ENCODE measurements around the gene OMP.

The OMP gene

DNA sequence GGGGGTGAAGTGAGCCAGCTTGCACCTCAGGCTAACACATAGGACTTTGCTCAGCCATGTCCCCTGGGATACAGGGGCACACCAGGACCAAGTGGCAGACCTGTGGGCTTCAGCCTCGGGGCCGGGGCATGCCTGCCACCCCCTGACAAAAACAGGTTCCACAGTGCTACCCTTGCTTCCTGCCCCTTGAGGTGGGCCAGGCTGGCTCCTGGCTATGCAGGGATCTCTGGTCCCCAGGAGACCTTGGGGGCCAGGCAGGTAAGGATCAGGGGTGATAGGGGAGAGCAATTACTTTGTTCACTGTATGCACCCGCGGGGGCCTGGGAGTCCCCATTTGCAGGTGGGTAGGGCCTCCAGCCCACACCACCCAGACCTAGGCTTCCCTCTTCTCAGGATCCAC lies 23.1 kb downstream of the OMP start:
- DNase-seq = no peak

GRCh38 chr11:77126156-77126775 lies 23.6 kb downstream of the OMP start:
- DNase-seq = no peak

GRCh38 chr11:77126861-77127234 lies 24.2 kb downstream of the OMP start:
- DNase-seq = no peak

- peak in 1 of 2 experiments; percentile 37 for DNase-seq
These were observed 24.7 kb downstream of the OMP start for GRCh38 chr11:77127235-77127911.

DNA sequence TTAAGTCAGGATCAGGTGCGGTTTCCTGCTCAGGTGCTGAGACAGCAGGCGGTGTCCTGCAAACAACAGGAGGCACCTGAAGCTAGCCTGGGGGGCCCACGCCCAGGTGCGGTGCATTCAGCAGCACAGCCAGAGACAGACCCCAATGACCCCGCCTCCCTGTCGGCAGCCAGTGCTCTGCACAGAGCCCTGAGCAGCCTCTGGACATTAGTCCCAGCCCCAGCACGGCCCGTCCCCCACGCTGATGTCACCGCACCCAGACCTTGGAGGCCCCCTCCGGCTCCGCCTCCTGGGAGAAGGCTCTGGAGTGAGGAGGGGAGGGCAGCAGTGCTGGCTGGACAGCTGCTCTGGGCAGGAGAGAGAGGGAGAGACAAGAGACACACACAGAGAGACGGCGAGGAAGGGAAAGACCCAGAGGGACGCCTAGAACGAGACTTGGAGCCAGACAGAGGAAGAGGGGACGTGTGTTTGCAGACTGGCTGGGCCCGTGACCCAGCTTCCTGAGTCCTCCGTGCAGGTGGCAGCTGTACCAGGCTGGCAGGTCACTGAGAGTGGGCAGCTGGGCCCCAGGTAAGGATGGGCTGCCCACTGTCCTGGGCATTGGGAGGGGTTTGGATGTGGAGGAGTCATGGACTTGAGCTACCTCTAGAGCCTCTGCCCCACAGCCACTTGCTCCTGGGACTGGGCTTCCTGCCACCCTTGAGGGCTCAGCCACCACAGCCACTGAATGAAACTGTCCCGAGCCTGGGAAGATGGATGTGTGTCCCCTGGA lies 25.5 kb downstream of the OMP start, which contains the start of gene MYO7A:
Gene MYO7A, plus strand, starts transcription at position 327 of the 772 bp plus-strand sequence. CDS start 2,389 bp downstream, outside the sequence.
- no peak for DNase-seq

DNA sequence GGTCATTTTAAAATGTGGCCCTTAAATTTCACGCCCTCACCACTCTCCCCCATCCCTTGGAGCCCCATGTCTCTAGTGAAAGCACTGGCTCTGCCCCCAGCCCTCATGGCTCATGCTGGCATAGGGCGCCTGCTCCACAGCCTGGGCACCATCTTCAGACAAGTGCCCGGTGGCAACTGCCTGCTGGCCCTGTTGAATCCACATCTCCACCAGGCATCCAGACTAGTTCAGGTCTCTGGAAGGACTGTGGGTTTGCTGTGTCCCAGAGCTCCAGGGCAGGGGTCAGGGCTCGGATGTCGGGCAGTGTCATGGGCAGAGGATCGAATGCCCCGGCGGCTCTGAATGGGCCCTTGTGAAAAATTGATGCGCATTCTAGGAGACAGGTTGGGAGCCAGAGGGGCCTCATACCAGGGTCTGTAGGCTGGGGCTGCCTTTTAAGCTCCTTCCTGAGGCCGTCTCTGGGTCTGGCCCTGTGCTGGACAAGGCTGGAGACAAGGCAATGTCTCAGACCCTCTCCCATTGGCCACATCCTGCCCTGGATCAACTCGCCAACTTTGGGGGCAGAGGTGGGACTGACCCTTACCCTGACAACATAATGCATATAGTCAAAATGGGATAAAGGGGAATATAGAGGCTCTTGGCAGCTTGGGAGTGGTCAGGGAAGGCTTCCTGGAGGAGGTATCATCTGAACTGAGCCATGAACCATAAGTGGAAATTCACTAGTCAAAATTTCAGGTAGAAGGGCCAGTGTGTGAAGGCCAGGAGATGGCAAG lies 26.6 kb downstream of the OMP start:
- no peak for DNase-seq

DNA sequence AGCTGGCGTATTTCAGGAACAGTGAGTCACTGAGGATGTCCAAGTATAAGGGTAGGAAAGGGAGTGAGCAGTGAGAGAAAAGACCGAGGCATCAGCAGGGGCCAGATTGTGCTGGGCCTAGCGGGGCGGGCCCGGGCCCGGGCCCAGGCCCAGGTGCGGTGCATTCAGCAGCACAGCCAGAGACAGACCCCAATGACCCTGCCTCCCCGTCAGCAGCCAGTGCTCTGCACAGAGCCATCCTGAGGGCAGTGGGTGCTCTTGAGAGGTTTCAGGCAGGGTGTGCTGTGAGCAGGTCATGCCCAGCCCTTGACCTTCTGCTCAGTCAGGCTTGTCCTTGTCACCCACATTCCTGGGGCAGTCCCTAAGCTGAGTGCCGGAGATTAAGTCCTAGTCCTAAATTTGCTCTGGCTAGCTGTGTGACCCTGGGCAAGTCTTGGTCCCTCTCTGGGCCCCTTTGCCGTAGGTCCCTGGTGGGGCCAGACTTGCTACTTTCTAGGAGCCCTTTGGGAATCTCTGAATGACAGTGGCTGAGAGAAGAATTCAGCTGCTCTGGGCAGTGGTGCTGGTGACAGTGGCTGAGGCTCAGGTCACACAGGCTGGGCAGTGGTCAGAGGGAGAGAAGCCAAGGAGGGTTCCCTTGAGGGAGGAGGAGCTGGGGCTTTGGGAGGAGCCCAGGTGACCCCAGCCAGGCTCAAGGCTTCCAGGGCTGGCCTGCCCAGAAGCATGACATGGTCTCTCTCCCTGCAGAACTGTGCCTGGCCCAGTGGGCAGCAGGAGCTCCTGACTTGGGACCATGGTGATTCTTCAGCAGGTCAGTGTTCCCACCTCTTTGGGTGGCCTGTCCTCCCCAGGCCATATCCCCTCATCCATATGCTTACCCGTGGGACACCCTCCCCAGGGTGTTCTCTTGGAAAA lies 27.5 kb downstream of the OMP start:
- DNase-seq = no peak

DNA sequence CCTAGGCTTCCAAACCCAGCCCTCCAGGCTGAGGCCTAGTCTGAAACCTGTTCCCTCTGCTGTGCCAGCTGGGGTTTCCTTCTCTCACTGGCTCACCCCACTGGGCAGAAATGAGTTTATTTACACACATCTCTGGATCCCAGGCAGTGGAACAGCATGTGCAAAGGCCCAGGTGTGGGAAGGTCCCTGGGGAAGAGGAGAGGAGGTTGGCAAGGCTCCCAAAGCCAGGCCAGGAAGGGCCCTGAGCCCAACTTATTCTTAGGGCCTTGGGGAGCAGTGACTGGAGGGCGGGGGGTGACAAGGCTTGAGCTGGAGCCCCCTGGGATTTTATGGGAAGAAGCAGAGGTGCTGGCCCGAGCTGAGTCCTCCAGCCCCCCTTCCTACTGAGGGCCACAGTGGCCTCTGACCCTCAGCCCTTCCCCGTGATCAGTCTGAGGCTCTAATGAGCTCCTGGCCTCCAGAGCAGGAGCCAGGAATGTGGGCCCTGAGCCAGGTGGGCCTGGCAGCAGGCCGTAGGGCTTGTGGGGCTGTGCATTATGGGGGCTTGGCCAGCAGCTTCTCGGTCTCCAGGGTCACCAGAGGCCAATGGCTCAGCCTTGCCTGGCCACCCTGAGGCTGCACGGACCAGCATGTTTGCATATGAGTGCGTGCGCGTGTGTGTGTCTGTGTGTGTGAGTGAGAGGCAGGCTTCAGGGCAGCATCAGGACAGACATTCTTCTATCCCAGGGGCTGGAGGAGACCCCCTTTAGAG lies 28.3 kb downstream of the OMP start:
- DNase-seq = no peak

- no peak for DNase-seq
These were observed 28.9 kb downstream of the OMP start for GRCh38 chr11:77131560-77131959.

GRCh38 chr11:77135069-77135468 lies 32.4 kb downstream of the OMP start:
- no peak for DNase-seq

DNA sequence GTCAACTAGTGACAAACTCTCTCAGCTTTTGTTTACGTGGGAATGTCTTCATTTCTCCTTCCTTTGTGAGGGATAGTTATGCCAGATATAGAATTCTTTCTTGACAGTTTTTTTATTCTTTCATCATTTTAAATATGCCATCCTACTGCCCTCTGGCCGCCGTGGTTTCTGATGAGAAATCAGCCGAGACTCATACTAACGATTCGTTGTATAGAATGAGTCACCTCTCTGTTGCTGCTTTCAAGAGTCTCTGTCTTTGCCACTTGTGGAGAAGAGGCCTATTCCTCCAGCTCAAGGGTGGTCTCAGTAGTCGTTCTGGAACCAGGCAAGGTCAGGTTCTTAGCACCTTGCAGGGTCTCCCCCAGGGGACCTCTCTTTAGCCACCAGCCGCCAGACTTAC lies 33.4 kb downstream of the OMP start:
- DNase-seq = no peak

GRCh38 chr11:77136784-77137420 lies 34.3 kb downstream of the OMP start:
- DNase-seq = no peak

GRCh38 chr11:77137421-77137820 lies 34.8 kb downstream of the OMP start:
- DNase-seq = no peak

GRCh38 chr11:77138106-77138649 lies 35.5 kb downstream of the OMP start:
- no peak for DNase-seq

GRCh38 chr11:77139201-77139600 lies 36.6 kb downstream of the OMP start:
- DNase-seq = no peak

GRCh38 chr11:77140231-77140851 lies 37.7 kb downstream of the OMP start:
- no peak for DNase-seq

DNA sequence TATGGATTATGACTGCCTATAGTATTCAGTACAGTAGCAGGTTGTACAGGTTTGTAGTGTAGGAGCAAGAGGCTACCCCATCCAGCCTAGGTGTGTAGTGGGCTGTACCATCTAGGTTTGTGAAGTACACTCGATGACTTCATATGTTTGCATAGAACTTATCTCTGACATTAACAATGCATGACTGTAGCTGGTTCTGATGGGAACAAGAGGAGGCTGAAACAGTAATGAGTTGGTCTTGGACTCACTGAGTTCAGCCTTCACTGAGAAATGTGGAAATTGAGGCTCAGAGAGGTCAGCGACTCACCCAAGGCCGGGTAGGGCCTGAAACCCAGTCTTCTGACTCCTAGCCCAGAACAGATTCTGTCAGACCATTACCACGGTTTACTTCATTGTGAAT lies 38.4 kb downstream of the OMP start:
- DNase-seq = no peak

DNA sequence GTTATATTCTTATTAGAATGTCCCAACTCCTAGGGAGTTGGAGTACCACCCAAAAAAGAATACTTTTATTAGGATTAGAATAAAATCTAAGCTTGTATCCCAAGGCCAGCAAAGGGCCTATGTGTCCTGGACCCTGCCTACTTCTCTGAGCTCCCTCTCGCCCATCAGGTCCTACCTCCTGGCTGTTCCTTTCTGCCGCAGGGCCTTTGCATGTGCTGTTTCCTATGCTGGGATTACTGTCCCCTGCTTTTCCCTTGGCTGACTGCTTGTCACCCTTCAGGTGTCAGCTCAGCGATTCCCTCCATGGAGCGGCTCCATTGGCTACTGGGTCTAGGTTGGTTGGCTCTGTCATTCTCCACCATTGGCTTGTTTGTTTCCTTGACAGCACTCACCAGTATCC lies 38.8 kb downstream of the OMP start:
- no peak for DNase-seq

GRCh38 chr11:77142091-77142975 lies 39.7 kb downstream of the OMP start:
- DNase-seq = no peak

All from SW 1271 (cell line).